Glomerular visceral epithelial cell (primary cell): ENCODE measurements around the gene THUMPD3.

Experiments
- DNase-seq: peaks from one replicate; pipeline ENCODE4 v3.0.0-alpha.2; 2016; ENCODE audit errors: extremely low spot score

Gene THUMPD3

DNA sequence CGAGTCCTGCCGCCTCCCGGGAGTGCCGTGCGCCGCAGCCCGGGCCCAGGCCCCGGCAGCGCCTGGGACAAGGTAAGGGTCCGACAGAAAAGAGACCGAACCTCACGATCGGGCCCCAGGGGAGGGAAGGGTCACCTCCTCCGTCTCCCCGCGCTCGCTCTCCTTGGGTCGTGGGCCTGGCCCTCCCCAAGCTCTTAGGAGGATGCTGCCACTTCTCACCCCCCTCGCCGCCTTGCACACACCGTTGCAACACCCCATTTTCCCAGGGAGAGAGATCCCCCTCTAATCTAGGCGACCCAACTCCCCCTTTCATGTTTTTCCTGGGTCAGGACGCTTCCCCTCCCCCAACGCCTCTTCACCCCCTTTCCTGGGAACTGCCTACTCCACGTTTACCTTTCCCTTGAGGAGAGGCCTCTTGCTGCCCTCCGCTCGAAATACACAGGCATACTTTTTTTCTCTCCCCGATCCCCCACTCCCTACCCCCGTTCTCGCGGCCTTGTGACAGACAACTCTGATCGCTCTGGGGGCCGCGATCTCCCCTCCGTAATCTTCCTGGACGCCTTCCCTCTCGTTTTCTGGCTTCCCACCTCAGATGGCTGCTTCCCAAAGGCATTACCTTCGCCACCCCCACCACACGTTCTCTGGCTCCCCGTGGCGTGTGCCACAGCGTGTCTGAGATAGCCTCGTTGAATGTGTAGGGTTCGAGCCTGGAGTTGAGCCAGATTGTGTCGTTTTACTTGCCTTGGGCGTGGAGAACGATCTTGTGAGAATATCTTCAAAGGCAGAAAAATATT, 35.2 kb downstream of the THUMPD3 start:
- peak; percentile 40 for DNase-seq

DNA sequence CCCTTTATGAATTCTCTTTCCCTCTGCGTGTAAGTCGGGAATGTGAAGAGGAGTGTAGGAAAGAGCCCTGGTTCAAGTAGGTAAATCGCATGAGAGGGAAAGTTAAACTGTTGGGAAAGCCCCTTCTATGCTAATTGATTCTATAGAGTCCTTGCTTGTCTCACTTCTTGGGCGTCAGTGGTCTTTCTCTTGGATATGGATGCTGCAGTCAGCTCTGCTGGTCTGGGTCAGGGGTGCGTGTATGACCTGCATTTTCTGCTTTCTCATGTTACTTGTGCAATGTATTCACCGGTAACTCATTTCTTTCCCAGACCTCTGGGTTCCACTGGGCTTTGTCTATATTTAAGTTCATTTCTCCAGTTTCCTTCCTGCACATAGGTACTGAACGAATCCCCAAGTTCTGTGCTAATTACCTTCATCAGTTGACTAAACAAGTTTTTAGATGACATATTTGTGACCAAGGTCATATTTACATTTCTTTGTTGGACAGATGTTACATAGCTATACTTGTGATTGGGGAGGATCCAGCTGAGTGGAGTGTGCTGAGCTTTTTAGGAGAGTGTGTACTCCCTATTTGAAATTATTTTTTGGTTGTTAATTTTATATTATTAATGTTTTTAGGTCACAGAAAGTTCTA, 36.0 kb downstream of the THUMPD3 start:
- peak; percentile 42 for DNase-seq

DNA sequence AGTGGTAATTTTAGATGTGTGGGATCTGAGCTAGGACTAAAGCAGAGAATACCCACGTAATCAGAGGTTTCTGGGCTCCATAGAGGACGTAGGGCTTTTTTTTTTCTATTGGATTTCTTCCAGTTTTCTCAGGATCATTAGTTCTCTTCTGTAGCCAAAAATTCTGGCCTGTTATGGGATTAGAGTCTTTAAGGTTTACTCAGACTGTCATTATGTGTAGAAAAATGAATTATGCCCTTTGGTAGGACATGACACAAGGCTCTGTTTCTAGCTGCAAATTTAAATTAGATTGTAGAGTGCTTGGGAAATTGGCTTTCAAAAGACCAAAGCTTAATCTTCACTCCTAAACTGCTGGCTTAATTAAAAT, 36.5 kb downstream of the THUMPD3 start:
- no peak for DNase-seq

- DNase-seq: peak; percentile 87
Observed at GRCh38 chr3:9399746-9400145, 36.9 kb downstream of the THUMPD3 start.

- DNase-seq: no peak
Observed at GRCh38 chr3:9400616-9401015, 37.8 kb downstream of the THUMPD3 start.

DNA sequence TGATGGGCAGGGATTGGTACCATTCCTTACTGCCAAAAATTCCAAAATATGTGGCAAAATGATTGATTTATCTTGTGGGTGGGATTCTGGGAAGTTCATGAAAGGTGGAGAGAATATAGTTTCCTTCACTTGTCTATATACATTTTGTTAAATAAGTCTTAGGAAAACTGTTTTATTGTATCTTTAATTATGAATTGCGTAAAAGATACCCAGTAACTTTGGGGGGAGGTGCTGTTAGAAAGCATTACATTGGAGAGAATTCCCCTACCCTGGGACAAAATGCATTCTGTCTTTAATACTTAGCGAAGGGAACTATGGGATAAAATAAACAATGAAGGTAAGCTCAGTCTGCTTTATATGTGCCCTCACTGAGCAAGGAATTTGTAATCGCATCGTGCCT, 39.1 kb downstream of the THUMPD3 start:
- DNase-seq: no peak

DNA sequence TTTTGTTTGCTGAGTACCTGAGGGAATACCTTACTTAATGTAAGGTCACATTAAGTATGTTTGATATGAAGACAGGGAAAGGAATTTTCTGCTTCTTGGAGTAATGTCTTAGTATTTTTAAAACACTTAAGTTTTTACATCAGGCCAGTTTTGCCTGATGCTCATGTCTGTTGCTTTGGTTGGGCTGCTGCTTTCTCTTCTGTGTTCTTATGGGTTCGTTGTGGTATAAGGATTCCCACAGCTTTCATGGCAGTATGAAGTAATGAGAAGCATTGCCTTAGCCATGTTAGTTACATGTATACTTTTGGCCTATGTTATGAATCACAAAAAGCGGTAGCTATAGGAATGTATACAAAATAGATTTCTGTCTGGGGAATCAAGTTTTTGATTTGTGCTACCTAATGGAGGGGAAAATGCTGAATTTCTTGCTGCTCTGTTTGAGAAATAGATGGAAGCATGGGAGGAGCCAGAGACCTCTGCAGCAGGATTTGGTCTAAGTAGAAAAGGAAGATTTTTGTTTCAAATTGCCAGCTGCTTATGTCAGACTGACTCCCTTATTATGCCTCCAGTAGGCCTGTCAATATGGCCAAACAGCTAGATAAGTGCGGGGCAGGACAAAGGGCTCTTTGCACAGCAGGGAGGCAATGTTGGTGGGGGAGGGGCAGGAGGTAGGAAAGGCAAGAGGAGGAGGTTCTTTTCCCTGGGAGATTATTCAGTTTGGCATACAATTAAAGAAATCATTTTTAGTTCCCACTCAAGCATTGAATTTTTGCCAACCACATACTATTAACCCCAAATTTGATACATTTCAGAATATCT, 39.8 kb downstream of the THUMPD3 start:
- DNase-seq: no peak

DNA sequence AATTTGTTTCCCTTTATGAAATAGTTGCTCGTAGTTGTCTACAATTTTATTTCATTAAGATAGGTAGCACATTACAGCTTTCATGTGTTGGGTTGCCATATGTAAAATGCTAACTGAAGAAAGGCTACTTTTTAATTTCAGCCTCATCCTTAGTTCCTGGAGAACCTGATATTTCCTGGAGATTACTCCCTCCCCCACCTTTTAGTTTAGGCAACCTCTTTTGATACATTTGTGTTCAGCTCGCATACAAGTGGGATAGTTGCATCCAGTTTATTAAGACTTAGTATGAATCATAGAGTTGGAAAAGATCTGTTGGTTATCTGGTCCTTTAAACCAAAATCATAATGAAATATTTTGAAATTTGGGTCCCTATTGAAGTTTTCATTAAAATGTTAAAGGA, 40.6 kb downstream of the THUMPD3 start:
- DNase-seq: no peak

DNA sequence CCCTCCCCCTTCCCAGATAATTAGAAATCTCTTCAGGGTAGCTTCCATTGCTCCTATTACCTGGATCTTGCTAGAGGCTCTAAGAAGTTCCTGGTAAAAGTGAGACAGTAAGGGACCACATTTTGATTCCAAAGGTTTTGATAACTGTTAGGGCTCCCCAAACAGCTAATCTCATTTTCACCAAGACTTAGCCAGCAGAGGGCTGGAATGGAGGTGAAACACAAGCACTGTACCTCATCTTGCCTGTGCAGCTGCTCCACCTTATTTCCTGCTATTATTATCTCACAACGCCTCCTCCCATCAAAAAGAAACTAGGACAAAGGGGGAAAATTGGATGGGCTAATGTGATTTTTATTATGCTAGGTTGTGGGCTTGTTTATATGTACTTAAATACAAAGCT, 41.8 kb downstream of the THUMPD3 start:
- no peak for DNase-seq

DNA sequence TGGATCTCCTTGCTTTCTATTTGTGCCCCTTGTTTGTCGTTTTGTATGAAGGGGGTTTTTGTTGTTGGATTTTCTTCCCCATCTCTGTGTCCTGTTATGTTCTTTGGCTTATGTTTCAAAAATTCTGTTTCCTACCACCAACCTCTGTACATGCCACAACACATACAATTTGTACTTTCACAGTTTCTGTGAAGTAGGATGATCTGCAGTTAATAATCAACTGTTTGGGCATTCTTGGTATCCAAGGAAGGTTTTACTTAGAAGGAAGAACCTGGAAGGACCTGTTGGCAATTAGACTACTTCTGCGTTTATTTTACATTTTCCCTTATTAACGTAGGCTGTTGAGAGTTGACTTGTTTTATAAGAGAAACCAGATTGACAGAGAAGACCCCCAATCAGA, 42.9 kb downstream of the THUMPD3 start:
- DNase-seq: peak; percentile 42

GRCh38 chr3:9406856-9407626, 44.2 kb downstream of the THUMPD3 start:
- no peak for DNase-seq

DNA sequence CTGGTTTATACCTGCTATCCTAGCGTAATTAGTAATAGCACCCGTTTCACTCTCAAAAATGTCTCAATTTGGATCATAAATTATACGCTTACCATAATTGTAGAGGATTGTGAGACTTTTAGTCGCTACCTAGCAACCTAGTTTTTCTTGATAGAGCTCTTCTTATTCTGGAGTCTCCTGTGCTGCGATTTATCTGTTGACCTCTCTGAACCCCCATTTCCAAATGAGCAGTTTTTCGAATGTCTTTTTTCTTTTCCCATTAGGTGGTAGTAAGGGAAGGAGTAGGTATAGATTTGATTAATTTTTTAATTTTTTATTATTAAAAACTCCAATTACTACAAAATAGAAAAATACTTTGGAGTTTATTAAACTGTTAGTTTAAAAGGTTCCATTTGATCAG, 45.2 kb downstream of the THUMPD3 start:
- DNase-seq: no peak

DNA sequence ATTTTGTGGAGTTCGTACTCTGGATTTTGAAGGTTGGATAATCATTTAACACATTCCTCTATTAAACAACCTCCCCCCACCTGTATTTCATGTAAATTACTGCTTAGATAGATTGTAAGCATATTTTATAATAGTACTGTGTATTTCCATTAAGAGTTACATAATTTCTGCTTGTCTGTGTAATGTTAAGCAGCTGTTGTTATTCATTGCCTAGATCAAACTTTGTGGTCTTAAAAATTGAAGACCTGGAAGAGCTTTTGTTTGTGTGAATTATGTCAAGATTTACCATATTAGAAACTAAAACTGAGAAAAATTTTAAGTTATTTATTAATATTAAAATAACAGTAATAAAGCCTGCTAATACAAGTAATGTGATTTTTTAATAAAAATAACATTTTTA, 45.7 kb downstream of the THUMPD3 start:
- no peak for DNase-seq

- no peak for DNase-seq
Observed at GRCh38 chr3:9409981-9410854, 47.4 kb downstream of the THUMPD3 start.

DNA sequence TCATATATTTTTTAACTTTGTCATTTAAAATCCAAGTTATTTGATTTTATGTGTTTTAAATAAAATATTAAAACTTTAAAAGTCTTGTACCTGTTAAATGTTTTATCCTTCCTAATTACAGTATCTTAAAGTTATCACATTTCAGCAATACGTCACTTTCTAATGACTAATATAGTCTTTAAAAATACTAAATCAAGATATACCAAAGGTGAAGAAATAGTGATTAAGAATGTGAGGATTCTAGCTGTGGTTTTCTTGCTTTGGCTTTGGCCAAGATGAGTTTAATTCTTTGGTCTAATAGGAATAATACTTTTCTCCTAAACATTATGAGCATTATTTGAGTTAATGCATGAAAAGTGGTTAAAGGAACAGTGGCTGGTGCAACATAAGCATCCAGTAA, 48.4 kb downstream of the THUMPD3 start:
- no peak for DNase-seq

GRCh38 chr3:9412293-9412692, 49.4 kb downstream of the THUMPD3 start:
- no peak for DNase-seq

GRCh38 chr3:9414826-9415225, 52.0 kb downstream of the THUMPD3 start:
- no peak for DNase-seq

- no peak for DNase-seq
Observed at GRCh38 chr3:9415485-9416138, 52.8 kb downstream of the THUMPD3 start.

- DNase-seq: no peak
Observed at GRCh38 chr3:9416139-9416780, 53.4 kb downstream of the THUMPD3 start.
